Activated naive CD4-positive, alpha-beta T cell treated with anti-CD3 and anti-CD28 coated beads for 36 hours (primary cell): ENCODE measurements around the gene DYNLT2. TPM values are rescaled to one million over a fixed set of nuclear protein-coding genes. Genes with fewer than 3 reads are reported as not detected.
"Not testable (repeated sequence)": the region's sequence is repeated elsewhere in the genome, so short reads cannot be mapped to it uniquely, and the experiment has no call there.

ENCODE experiments used
- CTCF ChIA-PET: fragments of 350-600 bp; sonication (Branson Sonifier 250); formaldehyde crosslinking; loops from one replicate; lab custom pipeline; 2021; ENCODE audit warnings: antibody characterized with exemption; lab: Charles Lee
- DNase-seq: peaks from one replicate; pipeline ENCODE4 v3.0.0-alpha.2; 2020
- H3K27ac Mint-ChIP-seq: one replicate; pipeline ENCODE4 v1.8.0; 2021; ENCODE audit warnings: mild to moderate bottlenecking, mixed read lengths
- H3K27me3 Mint-ChIP-seq: one replicate; pipeline ENCODE4 v1.8.0; 2021; ENCODE audit warnings: low read depth, mixed read lengths
- H3K36me3 Mint-ChIP-seq: one replicate; pipeline ENCODE4 v1.8.0; 2021; ENCODE audit warnings: low read depth, mixed read lengths
- H3K4me1 Mint-ChIP-seq: one replicate; pipeline ENCODE4 v1.8.0; 2021; ENCODE audit warnings: low read depth, mixed read lengths
- H3K4me3 Mint-ChIP-seq: one replicate; pipeline ENCODE4 v1.8.0; 2021; ENCODE audit warnings: mild to moderate bottlenecking, moderate library complexity, mixed read lengths
- H3K9me3 Mint-ChIP-seq: one replicate; pipeline ENCODE4 v1.8.0; 2021; ENCODE audit warnings: mixed read lengths
- intact Hi-C: fragments of 100-400 bp; cut with micrococcal nuclease; formaldehyde crosslinking; loops from one replicate; pipeline ENCODE4 v1.15.1; 2023
- total RNA-seq, 2 experiments: library from RNA; stranded (reverse); gene quantifications; one replicate each; pipeline ENCODE4 v1.2.3, GENCODE V29; 2021

DYNLT2 gene
- total RNA-seq, 2 experiments from 2014 or later = 2.9 to 3.1 TPM

GRCh38 chr6:169779896-169780295, 28.5 kb upstream of the DYNLT2 start:
- no peaks in the 10 kb centered on the region for H3K4me1 Mint-ChIP-seq
- no peak overlapping the region for H3K27ac Mint-ChIP-seq
- intact Hi-C loops = no loop called here
- CTCF ChIA-PET = interaction anchor here (0.6 to 1.8 kb wide), 2 partner anchors 10 to 25 kb away, joined by 3 to 7 read pairs; no protein-coding TSS in a partner anchor
- H3K4me3 Mint-ChIP-seq = no peak overlapping the region
- peaks cover 5% of the 10 kb centered on the region for H3K9me3 Mint-ChIP-seq
- no peaks in the 10 kb centered on the region for H3K27me3 Mint-ChIP-seq
- H3K36me3 Mint-ChIP-seq = peaks cover 47% of the 10 kb centered on the region
- DNase-seq = no peak

GRCh38 chr6:169779092-169779815, 27.9 kb upstream of the DYNLT2 start:
- H3K4me1 Mint-ChIP-seq = no peaks in the 10 kb centered on the region
- CTCF ChIA-PET = interaction anchor here (0.6 to 1.8 kb wide), 2 partner anchors 11 to 26 kb away, joined by 3 to 7 read pairs; no protein-coding TSS in a partner anchor
- H3K27ac Mint-ChIP-seq = no peak overlapping the region
- peaks cover 47% of the 10 kb centered on the region for H3K36me3 Mint-ChIP-seq
- DNase-seq = no peak
- H3K9me3 Mint-ChIP-seq = peaks cover 5% of the 10 kb centered on the region
- intact Hi-C loops = no loop called here
- no peaks in the 10 kb centered on the region for H3K27me3 Mint-ChIP-seq
- no peak overlapping the region for H3K4me3 Mint-ChIP-seq

GRCh38 chr6:169778646-169779045, 27.3 kb upstream of the DYNLT2 start:
- H3K27me3 Mint-ChIP-seq = no peaks in the 10 kb centered on the region

GRCh38 chr6:169777896-169778295, 26.5 kb upstream of the DYNLT2 start:
- H3K27ac Mint-ChIP-seq = no peak overlapping the region
- intact Hi-C loops = no loop called here
- peaks cover 5% of the 10 kb centered on the region for H3K9me3 Mint-ChIP-seq
- H3K4me1 Mint-ChIP-seq = no peaks in the 10 kb centered on the region
- CTCF ChIA-PET = no interaction called here
- DNase-seq = no peak
- no peak overlapping the region for H3K4me3 Mint-ChIP-seq
- no peaks in the 10 kb centered on the region for H3K27me3 Mint-ChIP-seq
- H3K36me3 Mint-ChIP-seq = peaks cover 39% of the 10 kb centered on the region

More at GRCh38 chr6:169778646-169779045, 27.3 kb upstream of the DYNLT2 start:
- peaks cover 5% of the 10 kb centered on the region for H3K9me3 Mint-ChIP-seq
- DNase-seq = no peak
- no peaks in the 10 kb centered on the region for H3K4me1 Mint-ChIP-seq
- H3K4me3 Mint-ChIP-seq = no peak overlapping the region
- H3K36me3 Mint-ChIP-seq = peaks cover 42% of the 10 kb centered on the region
- H3K27ac Mint-ChIP-seq = no peak overlapping the region
- intact Hi-C loops = no loop called here
- CTCF ChIA-PET = no interaction called here

GRCh38 chr6:169776379-169776778, 25.0 kb upstream of the DYNLT2 start:
- Mint-ChIP-seq H3K4me3 (no peak overlapping the region), H3K4me1 (no peaks in the 10 kb centered on the region), H3K27ac (no peak overlapping the region), H3K27me3 (no peaks in the 10 kb centered on the region), H3K9me3 (peaks cover 2% of the 10 kb centered on the region), H3K36me3 (peaks cover 43% of the 10 kb centered on the region)
- intact Hi-C loops = no loop called here
- no peak for DNase-seq
- CTCF ChIA-PET = no interaction called here

GRCh38 chr6:169775321-169775720, 23.9 kb upstream of the DYNLT2 start:
- Mint-ChIP-seq H3K36me3 (peaks cover 35% of the 10 kb centered on the region), H3K9me3 (no peaks in the 10 kb centered on the region), H3K4me3 (no peak overlapping the region), H3K27ac (no peak overlapping the region), H3K4me1 (no peaks in the 10 kb centered on the region), H3K27me3 (no peaks in the 10 kb centered on the region)
- no peak for DNase-seq
- CTCF ChIA-PET = interaction anchor here (1.0 kb wide), 1 partner anchor 15 kb away, joined by 6 read pairs; no protein-coding TSS in a partner anchor
- intact Hi-C loops = no loop called here

GRCh38 chr6:169774347-169774746, 23.0 kb upstream of the DYNLT2 start:
- intact Hi-C loops = no loop called here
- Mint-ChIP-seq H3K27me3 (no peaks in the 10 kb centered on the region), H3K4me3 (no peak overlapping the region), H3K9me3 (no peaks in the 10 kb centered on the region), H3K27ac (no peak overlapping the region), H3K4me1 (no peaks in the 10 kb centered on the region), H3K36me3 (peaks cover 34% of the 10 kb centered on the region)
- DNase-seq = no peak
- CTCF ChIA-PET = interaction anchor here (1.6 kb wide), 1 partner anchor 15 kb away, joined by 5 read pairs; no protein-coding TSS in a partner anchor

- Mint-ChIP-seq H3K36me3 (peaks cover 45% of the 10 kb centered on the region), H3K9me3 (no peaks in the 10 kb centered on the region), H3K4me1 (no peaks in the 10 kb centered on the region), H3K4me3 (no peak overlapping the region), H3K27ac (no peak overlapping the region), H3K27me3 (no peaks in the 10 kb centered on the region)
- CTCF ChIA-PET = interaction anchor here (1.1 kb wide), 1 partner anchor 23 kb away, joined by 3 read pairs; no protein-coding TSS in a partner anchor
- DNase-seq = no peak
- intact Hi-C loops = no loop called here
Measured at GRCh38 chr6:169766921-169767736, 15.8 kb upstream of the DYNLT2 start.

GRCh38 chr6:169766232-169766631, 14.9 kb upstream of the DYNLT2 start:
- DNase-seq = no peak
- intact Hi-C loops = no loop called here
- CTCF ChIA-PET = interaction anchor here (1.1 kb wide), 1 partner anchor 23 kb away, joined by 3 read pairs; no protein-coding TSS in a partner anchor
- Mint-ChIP-seq H3K27me3 (no peaks in the 10 kb centered on the region), H3K36me3 (peaks cover 43% of the 10 kb centered on the region), H3K9me3 (no peaks in the 10 kb centered on the region), H3K4me3 (no peak overlapping the region), H3K27ac (no peak overlapping the region), H3K4me1 (no peaks in the 10 kb centered on the region)

- intact Hi-C loops, H3K4me3 Mint-ChIP-seq, H3K27ac Mint-ChIP-seq, H3K27me3 Mint-ChIP-seq, H3K9me3 Mint-ChIP-seq, DNase-seq, H3K4me1 Mint-ChIP-seq: not testable (repeated sequence)
- CTCF ChIA-PET = interaction anchor here (1.1 kb wide), 1 partner anchor 24 kb away, joined by 3 read pairs; no protein-coding TSS in a partner anchor
- peaks cover 44% of the 10 kb centered on the region for H3K36me3 Mint-ChIP-seq
Measured at GRCh38 chr6:169765789-169766188, 14.4 kb upstream of the DYNLT2 start.

GRCh38 chr6:169763881-169764280, 12.5 kb upstream of the DYNLT2 start:
- H3K27ac Mint-ChIP-seq = no peak overlapping the region
- H3K4me1 Mint-ChIP-seq = no peaks in the 10 kb centered on the region
- peaks cover 53% of the 10 kb centered on the region for H3K36me3 Mint-ChIP-seq
- intact Hi-C loops = no loop called here
- no peaks in the 10 kb centered on the region for H3K9me3 Mint-ChIP-seq
- H3K4me3 Mint-ChIP-seq = no peak overlapping the region
- no peaks in the 10 kb centered on the region for H3K27me3 Mint-ChIP-seq
- CTCF ChIA-PET = interaction anchor here (0.6 to 1.4 kb wide), 2 partner anchors 26 to 682 kb away, joined by 3 to 4 read pairs; no protein-coding TSS in a partner anchor
- DNase-seq = no peak

GRCh38 chr6:169763308-169763707, 11.9 kb upstream of the DYNLT2 start:
- Mint-ChIP-seq H3K27me3 (no peaks in the 10 kb centered on the region), H3K9me3 (no peaks in the 10 kb centered on the region), H3K27ac (no peak overlapping the region), H3K4me1 (no peaks in the 10 kb centered on the region), H3K36me3 (peaks cover 56% of the 10 kb centered on the region), H3K4me3 (no peak overlapping the region)
- no peak for DNase-seq
- CTCF ChIA-PET = interaction anchor here (1.4 kb wide), 1 partner anchor 27 kb away, joined by 4 read pairs; no protein-coding TSS in a partner anchor
- intact Hi-C loops = no loop called here
